SK-N-SH (cell line): ENCODE results near the gene PNPLA8. TPM values are rescaled to one million over a fixed set of nuclear protein-coding genes. Genes with fewer than 3 reads are reported as not detected.

Source experiments
- CTCF ChIA-PET: fragments of 300-600, 350-600 bp; formaldehyde crosslinking; extraction: SDS; loops from one replicate; lab custom pipeline; 2021; lab: Yijun Ruan, JAX
- POLR2A ChIA-PET: fragments of 350-600 bp; sonication (Branson Sonifier 250); formaldehyde crosslinking; extraction: SDS; loops from one replicate; lab custom pipeline; 2020; ENCODE audit warnings: antibody characterized with exemption, inconsistent platforms; lab: Yijun Ruan, JAX
- DNase-seq: peaks from one replicate; pipeline ENCODE4 v3.0.0; 2012
- H2AFZ ChIP-seq: fragments of 200-600 bp; sonication (generic); 2 replicates; pipeline ENCODE4 v1.8.1; 2016; ENCODE audit warnings: antibody characterized with exemption, mild to moderate bottlenecking, low read depth
- H3F3A ChIP-seq: fragments of 200-600 bp; sonication (generic); replicated peaks from 2 replicates; pipeline ENCODE3; 2016; ENCODE audit warnings: antibody characterized with exemption, mild to moderate bottlenecking; ENCODE audit not compliant: insufficient read depth
- H3K27ac ChIP-seq, 2 experiments: fragments of 200-500 bp in 1 of 2; fragments of 200-600 bp in 1 of 2; sonication (Bioruptor generic) in 1 of 2; sonication (generic), shearing (Covaris generic) in 1 of 2; 2 replicates each; pipeline versions ENCODE4 v1.5.1 to v1.6.1; 2014 to 2016; ENCODE audit warnings: low read depth in 2 of 2, inconsistent platforms in 1 of 2, low read length in 1 of 2, mild to moderate bottlenecking in 1 of 2, mixed read lengths in 1 of 2
- H3K27me3 ChIP-seq: fragments of 200-600 bp; sonication (generic), shearing (Covaris generic); 2 replicates; pipeline ENCODE4 v1.6.1; 2016; ENCODE audit warnings: mixed run types; ENCODE audit not compliant: insufficient read depth
- H3K36me3 ChIP-seq, 2 experiments: fragments of 200-500 bp in 1 of 2; fragments of 200-600 bp in 1 of 2; sonication (Bioruptor generic) in 1 of 2; sonication (generic) in 1 of 2; replicated peaks in 1 of 2; 2 replicates each; pipeline versions ENCODE3 to v1.5.1; 2014 to 2016; ENCODE audit warnings: low read length in 1 of 2, mild to moderate bottlenecking in 1 of 2; ENCODE audit not compliant: insufficient read depth in 2 of 2, control insufficient read depth in 1 of 2
- H3K4me1 ChIP-seq, 2 experiments: fragments of 200-500 bp in 1 of 2; fragments of 200-600 bp in 1 of 2; sonication (Bioruptor generic) in 1 of 2; sonication (generic), shearing (Covaris generic) in 1 of 2; 2 replicates each; pipeline versions ENCODE4 v1.5.1 to v1.6.1; 2014 to 2016; ENCODE audit warnings: low read depth in 1 of 2, low read length in 1 of 2, mixed run types in 1 of 2; ENCODE audit not compliant: insufficient read depth in 2 of 2, control insufficient read depth in 1 of 2
- H3K4me2 ChIP-seq: fragments of 200-600 bp; sonication (generic), shearing (Covaris generic); 2 replicates; pipeline ENCODE4 v1.6.1; 2017; ENCODE audit warnings: mixed run types
- H3K4me3 ChIP-seq, 2 experiments: fragments of 200-500 bp in 1 of 2; fragments of 200-600 bp in 1 of 2; sonication (Bioruptor generic) in 1 of 2; sonication (generic), shearing (Covaris generic) in 1 of 2; 2 replicates each; pipeline versions ENCODE4 v1.5.1 to v1.8.1; 2014 to 2016; ENCODE audit warnings: low read depth in 2 of 2, inconsistent platforms in 1 of 2, low read length in 1 of 2, mild to moderate bottlenecking in 1 of 2, mixed read lengths in 1 of 2, moderate library complexity in 1 of 2
- H3K79me2 ChIP-seq: fragments of 200-600 bp; sonication (generic); 2 replicates; pipeline ENCODE4 v1.8.1; 2017; ENCODE audit warnings: mild to moderate bottlenecking; ENCODE audit not compliant: insufficient read depth
- H3K9ac ChIP-seq: fragments of 200-600 bp; sonication (generic); 2 replicates; pipeline ENCODE4 v1.6.1; 2017; ENCODE audit warnings: mixed run types
- H3K9me2 ChIP-seq: fragments of 200-600 bp; sonication (generic); 2 replicates; pipeline ENCODE4 v1.6.1; 2017; ENCODE audit warnings: mixed run types
- H3K9me3 ChIP-seq: fragments of 200-600 bp; sonication (generic); 2 replicates; pipeline ENCODE4 v1.6.1; 2017; ENCODE audit warnings: mixed run types, mild to moderate bottlenecking, moderate library complexity
- H4K20me1 ChIP-seq: fragments of 200-600 bp; sonication (generic); 2 replicates; pipeline ENCODE4 v1.6.1; 2017; ENCODE audit warnings: mild to moderate bottlenecking, mixed run types; ENCODE audit not compliant: insufficient read depth
- CHD2 ChIP-seq: fragments of 150-350 bp; IDR thresholded peaks from 2 replicates; pipeline ENCODE4 v1.6.1; 2018; ENCODE audit warnings: low read length; ENCODE audit not compliant: partially characterized antibody
- EP300 ChIP-seq, 2 experiments: IDR thresholded peaks; 2 replicates each; pipeline versions ENCODE4 v1.4.0 to v1.6.1; 2012; ENCODE audit warnings: borderline replicate concordance in 1 of 2, low read depth in 1 of 2, low read length in 1 of 2
- GATA2 ChIP-seq: sonication (generic); formaldehyde crosslinking; IDR thresholded peaks from 2 replicates; pipeline ENCODE4 v1.5.0; 2020; ENCODE audit warnings: mild to moderate bottlenecking, missing genetic modification reagents
- JUND ChIP-seq: IDR thresholded peaks from 2 replicates; pipeline ENCODE4 v1.4.0; 2012
- RAD21 ChIP-seq: IDR thresholded peaks from 2 replicates; pipeline ENCODE4 v1.6.1; 2012; ENCODE audit warnings: mild to moderate bottlenecking, low read length
- RCOR1 ChIP-seq: fragments of 150-350 bp; IDR thresholded peaks from 2 replicates; pipeline ENCODE4 v1.6.1; 2017; ENCODE audit warnings: antibody characterized with exemption, low read length
- RFX5 ChIP-seq: IDR thresholded peaks from 2 replicates; pipeline ENCODE4 v1.6.1; 2012; ENCODE audit warnings: mild to moderate bottlenecking, improper control_type of control experiment, low read length
- SMC3 ChIP-seq: IDR thresholded peaks from 2 replicates; pipeline ENCODE4 v1.6.1; 2012; ENCODE audit warnings: low read depth, low read length, improper control_type of control experiment
- TAF1 ChIP-seq: IDR thresholded peaks from 2 replicates; pipeline ENCODE4 v1.6.1; 2012; ENCODE audit warnings: low read depth, mild to moderate bottlenecking, low read length, moderate library complexity, borderline replicate concordance
- TEAD4 ChIP-seq: IDR thresholded peaks from 2 replicates; pipeline ENCODE4 v1.4.0; 2012; ENCODE audit warnings: mild to moderate bottlenecking, borderline replicate concordance; ENCODE audit not compliant: insufficient read depth
- USF1 ChIP-seq: IDR thresholded peaks from 2 replicates; pipeline ENCODE4 v1.4.0; 2012; ENCODE audit warnings: low read depth, borderline replicate concordance
- YY1 ChIP-seq: IDR thresholded peaks from 2 replicates; pipeline ENCODE4 v1.4.0; 2012; ENCODE audit warnings: low read depth, mild to moderate bottlenecking
- ZBTB33 ChIP-seq: IDR thresholded peaks from 2 replicates; pipeline ENCODE4 v1.4.0; 2012; ENCODE audit warnings: low read depth, borderline replicate concordance
- WGBS: methylation state at CpG from one replicate; pipeline ENCODE4 v1.1.6; 2017; ENCODE audit warnings: low lambda C conversion rate; 5-methylcytosine and 5-hydroxymethylcytosine counted together
- polyA plus RNA-seq, 3 experiments: library from polyadenylated mRNA; depleted of rRNA; stranded (reverse); fragments of >200 nt; gene quantifications; 2 replicates each; pipeline ENCODE4 v1.2.3, GENCODE V29; 2012
- TF ChIP-seq, protein P1 (sequence below): fragments of 150-350 bp; IDR thresholded peaks from 2 replicates; pipeline ENCODE4 v1.6.1; 2016; ENCODE audit warnings: mild to moderate bottlenecking, low read depth, low read length
- TF ChIP-seq, protein P2 (sequence below): IDR thresholded peaks from 2 replicates; pipeline ENCODE4 v1.6.1; 2012; ENCODE audit warnings: mild to moderate bottlenecking, low read depth, low read length, moderate library complexity
- TF ChIP-seq, protein P3 (sequence below): fragments of 150-350 bp; IDR thresholded peaks from 2 replicates; pipeline ENCODE4 v1.6.1; 2017; ENCODE audit warnings: antibody characterized with exemption, low read length, low read depth, borderline replicate concordance

PNPLA8 gene
- polyA plus RNA-seq, 1 of the 3 experiments (the other 2 are of a cell fraction) = 7.2 TPM

GRCh38 chr7:108492742-108493141, 33.2 kb downstream of the PNPLA8 start:
- Histone ChIP-seq H3K9me2 (no peaks in the 10 kb centered on the region), H3K27ac (no peak overlapping the region), H3K4me3 (no peak overlapping the region), H3K27me3 (no peaks in the 10 kb centered on the region), H3K4me2 (no peak overlapping the region), H3F3A (peaks cover 13% of the 10 kb centered on the region), H3K4me1 (no peaks in the 10 kb centered on the region), H3K36me3 (peaks cover 33 to 46% of the 10 kb centered on the region in 2 experiments), H3K9me3 (no peaks in the 10 kb centered on the region), H4K20me1 (no peaks in the 10 kb centered on the region), H3K9ac (no peak overlapping the region), H3K79me2 (peaks cover 4% of the 10 kb centered on the region; the same call in 1 of the 2 replicates), H2AFZ (no peak overlapping the region)
- DNase-seq = no peak
- TF ChIP-seq ZBTB33 (no peak), TEAD4 (no peak), RCOR1 (no peak), EP300 (IDR thresholded peaks at IDR 0.05; ENCODE audit: borderline replicate concordance in 1 of 2, low read depth in 1 of 2, low read length in 1 of 2) (no peak)
- POLR2A ChIA-PET = no interaction called here
- CTCF ChIA-PET = interaction anchor here (0.9 to 1.3 kb wide), 3 partner anchors 82 to 347 kb away, joined by 3 to 4 read pairs (median 3); no protein-coding TSS in a partner anchor
- 96% methylated on average over 4 of the region's 4 CpGs for WGBS

- Histone ChIP-seq H3K9ac (no peak overlapping the region), H4K20me1 (no peaks in the 10 kb centered on the region), H3K9me3 (no peaks in the 10 kb centered on the region), H3K27me3 (no peaks in the 10 kb centered on the region), H3K79me2 (no peaks in the 10 kb centered on the region; the same call in 1 of the 2 replicates), H3K27ac (no peak overlapping the region), H3K9me2 (no peaks in the 10 kb centered on the region), H2AFZ (no peak overlapping the region), H3F3A (peaks cover 16% of the 10 kb centered on the region), H3K36me3 (peaks cover 42 to 50% of the 10 kb centered on the region in 2 experiments), H3K4me2 (no peak overlapping the region), H3K4me1 (peaks cover 0 to 5% of the 10 kb centered on the region in 2 experiments; a peak in 1 of 4 replicates), H3K4me3 (no peak overlapping the region)
- 89% methylated on average over 4 of the region's 4 CpGs for WGBS
- DNase-seq = no peak
- ChIA-PET CTCF (interaction anchor here (1.1 to 4.1 kb wide), 2 partner anchors 9 to 308 kb away, joined by 3 to 33 read pairs; no protein-coding TSS in a partner anchor), POLR2A (no interaction called here)
- TF ChIP-seq RFX5 = no peak
- no peak for TF ChIP-seq JUND
- no peak for TF ChIP-seq EP300 (IDR thresholded peaks at IDR 0.05; ENCODE audit: borderline replicate concordance in 1 of 2, low read depth in 1 of 2, low read length in 1 of 2)
- TF ChIP-seq, protein P1, sequence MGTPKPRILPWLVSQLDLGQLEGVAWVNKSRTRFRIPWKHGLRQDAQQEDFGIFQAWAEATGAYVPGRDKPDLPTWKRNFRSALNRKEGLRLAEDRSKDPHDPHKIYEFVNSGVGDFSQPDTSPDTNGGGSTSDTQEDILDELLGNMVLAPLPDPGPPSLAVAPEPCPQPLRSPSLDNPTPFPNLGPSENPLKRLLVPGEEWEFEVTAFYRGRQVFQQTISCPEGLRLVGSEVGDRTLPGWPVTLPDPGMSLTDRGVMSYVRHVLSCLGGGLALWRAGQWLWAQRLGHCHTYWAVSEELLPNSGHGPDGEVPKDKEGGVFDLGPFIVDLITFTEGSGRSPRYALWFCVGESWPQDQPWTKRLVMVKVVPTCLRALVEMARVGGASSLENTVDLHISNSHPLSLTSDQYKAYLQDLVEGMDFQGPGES = no peak
- TF ChIP-seq, protein P2, sequence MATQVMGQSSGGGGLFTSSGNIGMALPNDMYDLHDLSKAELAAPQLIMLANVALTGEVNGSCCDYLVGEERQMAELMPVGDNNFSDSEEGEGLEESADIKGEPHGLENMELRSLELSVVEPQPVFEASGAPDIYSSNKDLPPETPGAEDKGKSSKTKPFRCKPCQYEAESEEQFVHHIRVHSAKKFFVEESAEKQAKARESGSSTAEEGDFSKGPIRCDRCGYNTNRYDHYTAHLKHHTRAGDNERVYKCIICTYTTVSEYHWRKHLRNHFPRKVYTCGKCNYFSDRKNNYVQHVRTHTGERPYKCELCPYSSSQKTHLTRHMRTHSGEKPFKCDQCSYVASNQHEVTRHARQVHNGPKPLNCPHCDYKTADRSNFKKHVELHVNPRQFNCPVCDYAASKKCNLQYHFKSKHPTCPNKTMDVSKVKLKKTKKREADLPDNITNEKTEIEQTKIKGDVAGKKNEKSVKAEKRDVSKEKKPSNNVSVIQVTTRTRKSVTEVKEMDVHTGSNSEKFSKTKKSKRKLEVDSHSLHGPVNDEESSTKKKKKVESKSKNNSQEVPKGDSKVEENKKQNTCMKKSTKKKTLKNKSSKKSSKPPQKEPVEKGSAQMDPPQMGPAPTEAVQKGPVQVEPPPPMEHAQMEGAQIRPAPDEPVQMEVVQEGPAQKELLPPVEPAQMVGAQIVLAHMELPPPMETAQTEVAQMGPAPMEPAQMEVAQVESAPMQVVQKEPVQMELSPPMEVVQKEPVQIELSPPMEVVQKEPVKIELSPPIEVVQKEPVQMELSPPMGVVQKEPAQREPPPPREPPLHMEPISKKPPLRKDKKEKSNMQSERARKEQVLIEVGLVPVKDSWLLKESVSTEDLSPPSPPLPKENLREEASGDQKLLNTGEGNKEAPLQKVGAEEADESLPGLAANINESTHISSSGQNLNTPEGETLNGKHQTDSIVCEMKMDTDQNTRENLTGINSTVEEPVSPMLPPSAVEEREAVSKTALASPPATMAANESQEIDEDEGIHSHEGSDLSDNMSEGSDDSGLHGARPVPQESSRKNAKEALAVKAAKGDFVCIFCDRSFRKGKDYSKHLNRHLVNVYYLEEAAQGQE = no peak
- no peak for TF ChIP-seq SMC3
- TF ChIP-seq RAD21 = no peak
- TF ChIP-seq GATA2 (CRISPR knock-in tag) = no peak
- TF ChIP-seq, protein P3, sequence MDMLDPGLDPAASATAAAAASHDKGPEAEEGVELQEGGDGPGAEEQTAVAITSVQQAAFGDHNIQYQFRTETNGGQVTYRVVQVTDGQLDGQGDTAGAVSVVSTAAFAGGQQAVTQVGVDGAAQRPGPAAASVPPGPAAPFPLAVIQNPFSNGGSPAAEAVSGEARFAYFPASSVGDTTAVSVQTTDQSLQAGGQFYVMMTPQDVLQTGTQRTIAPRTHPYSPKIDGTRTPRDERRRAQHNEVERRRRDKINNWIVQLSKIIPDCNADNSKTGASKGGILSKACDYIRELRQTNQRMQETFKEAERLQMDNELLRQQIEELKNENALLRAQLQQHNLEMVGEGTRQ = no peak
- TF ChIP-seq USF1 = no peak
- no peak for TF ChIP-seq TAF1
- TF ChIP-seq YY1 = no peak
- no peak for TF ChIP-seq CHD2
These were observed 37.0 kb downstream of the PNPLA8 start for GRCh38 chr7:108488768-108489538.
